B cell (primary cell): ENCODE data around the gene PIK3R4.

ENCODE experiments used
- EZH2 ChIP-seq: IDR thresholded peaks from 2 replicates; pipeline ENCODE4 v1.6.1; 2012; ENCODE audit warnings: borderline replicate concordance, low read depth, mild to moderate bottlenecking, moderate library complexity, low read length; ENCODE audit not compliant: insufficient read depth, poor library complexity, severe bottlenecking
- TF ChIP-seq, protein P1 (sequence below): fragments of 200-600 bp; IDR thresholded peaks from one replicate; pipeline ENCODE4 v1.8.0; 2022; ENCODE audit warnings: antibody characterized with exemption, mild to moderate bottlenecking

DNA sequence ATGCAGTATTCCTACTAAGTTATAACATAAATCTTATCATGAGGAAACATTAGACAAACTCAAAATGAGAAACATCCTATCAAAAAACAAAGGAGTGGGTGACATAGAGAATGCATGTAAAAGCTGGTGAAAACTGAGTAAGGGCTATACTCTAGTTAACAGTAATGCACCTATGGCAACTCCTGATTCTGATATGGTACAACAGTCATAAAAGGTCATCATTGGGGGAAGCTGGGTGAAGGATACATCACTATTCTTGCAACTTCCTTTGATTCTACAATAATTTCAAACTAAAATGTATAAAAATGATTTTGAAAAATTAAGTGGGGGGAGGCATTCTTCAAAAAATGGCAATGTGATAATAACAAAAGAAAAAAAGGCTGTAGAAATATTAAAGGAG is 6.8 kb downstream of the PIK3R4 start:
- TF ChIP-seq, protein P1, sequence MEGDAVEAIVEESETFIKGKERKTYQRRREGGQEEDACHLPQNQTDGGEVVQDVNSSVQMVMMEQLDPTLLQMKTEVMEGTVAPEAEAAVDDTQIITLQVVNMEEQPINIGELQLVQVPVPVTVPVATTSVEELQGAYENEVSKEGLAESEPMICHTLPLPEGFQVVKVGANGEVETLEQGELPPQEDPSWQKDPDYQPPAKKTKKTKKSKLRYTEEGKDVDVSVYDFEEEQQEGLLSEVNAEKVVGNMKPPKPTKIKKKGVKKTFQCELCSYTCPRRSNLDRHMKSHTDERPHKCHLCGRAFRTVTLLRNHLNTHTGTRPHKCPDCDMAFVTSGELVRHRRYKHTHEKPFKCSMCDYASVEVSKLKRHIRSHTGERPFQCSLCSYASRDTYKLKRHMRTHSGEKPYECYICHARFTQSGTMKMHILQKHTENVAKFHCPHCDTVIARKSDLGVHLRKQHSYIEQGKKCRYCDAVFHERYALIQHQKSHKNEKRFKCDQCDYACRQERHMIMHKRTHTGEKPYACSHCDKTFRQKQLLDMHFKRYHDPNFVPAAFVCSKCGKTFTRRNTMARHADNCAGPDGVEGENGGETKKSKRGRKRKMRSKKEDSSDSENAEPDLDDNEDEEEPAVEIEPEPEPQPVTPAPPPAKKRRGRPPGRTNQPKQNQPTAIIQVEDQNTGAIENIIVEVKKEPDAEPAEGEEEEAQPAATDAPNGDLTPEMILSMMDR: no peak
- no peak for TF ChIP-seq EZH2
